ENCODE results near the gene NOL7. TPM values are rescaled to one million over a fixed set of nuclear protein-coding genes. Genes with fewer than 3 reads are reported as not detected.

Gene NOL7
- total RNA-seq, 1 donor from 2014 or later, result 48.7 TPM

DNA sequence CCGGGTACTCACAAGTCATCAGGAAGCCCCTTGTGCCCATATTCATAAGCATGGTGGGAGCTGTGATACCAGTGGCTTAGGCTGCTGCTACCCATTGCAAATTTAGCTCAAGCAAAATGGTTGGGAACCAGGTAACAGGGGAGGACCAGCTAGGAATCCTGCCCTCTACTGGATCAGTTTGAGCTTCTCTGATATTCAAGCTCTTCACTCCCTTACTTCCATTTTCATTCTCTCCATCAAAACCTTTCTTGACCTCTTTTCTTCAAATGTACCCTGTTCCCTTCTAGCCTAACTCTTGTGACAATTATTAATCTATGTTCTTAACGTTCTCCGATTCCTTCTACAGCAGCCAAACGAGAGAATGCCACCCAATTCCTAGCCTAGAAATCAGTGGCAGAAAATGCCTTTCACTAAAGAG lies 9.7 kb downstream of the NOL7 start:
- Mint-ChIP-seq H3K9me3 (ENCODE audit: unreplicated experiment) (no peaks in the 10 kb centered on the region), H3K4me1 (ENCODE audit: unreplicated experiment) (no peaks in the 10 kb centered on the region), H3K27ac (ENCODE audit: unreplicated experiment) (no peak overlapping the region), H3K4me3 (ENCODE audit: unreplicated experiment) (no peak overlapping the region), H3K36me3 (ENCODE audit: unreplicated experiment) (peaks cover 47% of the 10 kb centered on the region), H3K27me3 (ENCODE audit: unreplicated experiment) (no peaks in the 10 kb centered on the region)
- no peak for DNase-seq (ENCODE audit: extremely low spot score, unreplicated experiment)
- TF ChIP-seq, protein P1, sequence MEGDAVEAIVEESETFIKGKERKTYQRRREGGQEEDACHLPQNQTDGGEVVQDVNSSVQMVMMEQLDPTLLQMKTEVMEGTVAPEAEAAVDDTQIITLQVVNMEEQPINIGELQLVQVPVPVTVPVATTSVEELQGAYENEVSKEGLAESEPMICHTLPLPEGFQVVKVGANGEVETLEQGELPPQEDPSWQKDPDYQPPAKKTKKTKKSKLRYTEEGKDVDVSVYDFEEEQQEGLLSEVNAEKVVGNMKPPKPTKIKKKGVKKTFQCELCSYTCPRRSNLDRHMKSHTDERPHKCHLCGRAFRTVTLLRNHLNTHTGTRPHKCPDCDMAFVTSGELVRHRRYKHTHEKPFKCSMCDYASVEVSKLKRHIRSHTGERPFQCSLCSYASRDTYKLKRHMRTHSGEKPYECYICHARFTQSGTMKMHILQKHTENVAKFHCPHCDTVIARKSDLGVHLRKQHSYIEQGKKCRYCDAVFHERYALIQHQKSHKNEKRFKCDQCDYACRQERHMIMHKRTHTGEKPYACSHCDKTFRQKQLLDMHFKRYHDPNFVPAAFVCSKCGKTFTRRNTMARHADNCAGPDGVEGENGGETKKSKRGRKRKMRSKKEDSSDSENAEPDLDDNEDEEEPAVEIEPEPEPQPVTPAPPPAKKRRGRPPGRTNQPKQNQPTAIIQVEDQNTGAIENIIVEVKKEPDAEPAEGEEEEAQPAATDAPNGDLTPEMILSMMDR (IDR thresholded peaks at IDR 0.05), result peak; percentile 54

DNA sequence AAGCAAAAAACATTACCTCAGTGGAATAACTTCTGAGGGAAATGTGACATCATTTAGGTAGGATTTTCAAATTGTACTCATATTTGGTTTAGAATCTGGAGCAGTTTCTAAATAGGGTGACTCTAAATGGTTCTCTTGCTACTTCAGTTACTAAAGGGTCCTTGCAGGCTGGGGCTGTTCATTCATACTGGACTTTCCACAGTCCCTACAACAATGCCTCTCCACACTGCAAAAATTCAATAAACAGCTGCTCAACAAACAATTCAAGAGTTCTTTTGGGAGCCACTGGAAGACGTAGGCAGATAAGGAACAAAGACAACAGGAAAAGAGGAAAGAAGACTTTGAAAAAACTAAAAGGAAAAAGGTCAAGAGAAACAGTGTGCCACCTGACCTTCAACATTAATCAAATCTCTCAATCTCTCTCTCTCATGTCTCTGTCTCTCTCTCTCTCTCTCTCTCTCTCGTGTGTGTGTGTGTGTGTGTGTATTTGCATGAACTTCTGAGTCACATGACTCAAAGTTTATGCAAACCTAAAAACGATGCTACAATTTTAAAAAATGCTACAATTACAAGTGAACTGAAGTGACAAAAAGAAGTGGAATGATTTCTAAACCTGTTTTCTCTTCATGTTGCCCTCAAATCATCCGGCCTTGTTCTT lies 14.5 kb downstream of the NOL7 start:
- H3K4me3 Mint-ChIP-seq (ENCODE audit: unreplicated experiment), result no peak overlapping the region
- no peak overlapping the region for H3K27ac Mint-ChIP-seq (ENCODE audit: unreplicated experiment)
- peaks cover 7% of the 10 kb centered on the region for H3K4me1 Mint-ChIP-seq (ENCODE audit: unreplicated experiment)

DNA sequence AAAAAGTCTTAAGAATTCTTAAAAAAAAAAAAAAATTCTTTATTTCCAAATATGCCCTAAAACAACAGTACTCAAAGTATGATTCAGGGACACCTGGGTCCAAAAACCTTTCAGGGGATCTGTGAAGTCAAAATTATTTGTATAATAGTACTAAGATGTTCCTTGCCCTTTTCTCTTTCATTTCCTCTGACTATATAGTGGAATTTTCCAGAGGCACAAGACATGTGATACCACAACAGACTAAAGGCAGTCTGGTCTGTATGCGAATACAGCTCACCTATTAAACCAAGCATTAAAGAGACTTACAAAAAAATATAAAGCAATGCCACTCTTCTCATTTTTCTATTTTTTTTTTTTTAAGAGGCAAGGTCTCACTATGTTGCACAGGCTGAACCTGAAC lies 15.4 kb downstream of the NOL7 start:
- no peak overlapping the region for H3K27ac Mint-ChIP-seq (ENCODE audit: unreplicated experiment)
- TF ChIP-seq, protein P1 (IDR thresholded peaks at IDR 0.05), result no peak

More for the DNA sequence above, 14.5 kb downstream of the NOL7 start:
- Mint-ChIP-seq H3K36me3 (ENCODE audit: unreplicated experiment) (peaks cover 45% of the 10 kb centered on the region), H3K9me3 (ENCODE audit: unreplicated experiment) (no peaks in the 10 kb centered on the region), H3K27me3 (ENCODE audit: unreplicated experiment) (no peaks in the 10 kb centered on the region)
- no peak for DNase-seq (ENCODE audit: extremely low spot score, unreplicated experiment)
- TF ChIP-seq, protein P1 (IDR thresholded peaks at IDR 0.05), result no peak

DNA sequence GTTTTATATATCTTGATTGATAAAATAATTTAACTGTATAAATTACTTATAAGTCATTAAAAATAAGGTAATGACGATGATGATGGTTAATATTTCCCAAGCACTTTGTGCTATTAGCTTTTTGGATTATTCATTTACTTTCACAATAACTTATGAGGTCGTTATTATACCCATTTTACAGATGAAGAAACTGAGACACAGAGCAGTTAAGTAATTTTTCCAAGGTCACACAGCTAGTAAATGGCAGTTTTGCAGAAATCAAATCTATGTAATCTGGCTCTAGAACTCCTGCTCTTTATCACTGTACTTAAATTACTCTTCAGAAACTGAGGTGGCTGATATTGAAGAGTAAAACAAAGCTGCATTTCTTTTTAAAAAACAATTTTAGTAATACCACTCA lies 18.2 kb downstream of the NOL7 start:
- TF ChIP-seq, protein P1 (IDR thresholded peaks at IDR 0.05), result no peak
- Mint-ChIP-seq H3K9me3 (ENCODE audit: unreplicated experiment) (no peaks in the 10 kb centered on the region), H3K4me3 (ENCODE audit: unreplicated experiment) (no peak overlapping the region), H3K4me1 (ENCODE audit: unreplicated experiment) (peaks cover 7% of the 10 kb centered on the region), H3K27ac (ENCODE audit: unreplicated experiment) (no peak overlapping the region), H3K36me3 (ENCODE audit: unreplicated experiment) (peaks cover 46% of the 10 kb centered on the region), H3K27me3 (ENCODE audit: unreplicated experiment) (no peaks in the 10 kb centered on the region)
- DNase-seq (ENCODE audit: extremely low spot score, unreplicated experiment), result no peak

More for the DNA sequence above, 15.4 kb downstream of the NOL7 start:
- Mint-ChIP-seq H3K4me3 (ENCODE audit: unreplicated experiment) (no peak overlapping the region), H3K4me1 (ENCODE audit: unreplicated experiment) (peaks cover 7% of the 10 kb centered on the region), H3K36me3 (ENCODE audit: unreplicated experiment) (peaks cover 46% of the 10 kb centered on the region), H3K27me3 (ENCODE audit: unreplicated experiment) (no peaks in the 10 kb centered on the region), H3K9me3 (ENCODE audit: unreplicated experiment) (no peaks in the 10 kb centered on the region)
- no peak for DNase-seq (ENCODE audit: extremely low spot score, unreplicated experiment)

DNA sequence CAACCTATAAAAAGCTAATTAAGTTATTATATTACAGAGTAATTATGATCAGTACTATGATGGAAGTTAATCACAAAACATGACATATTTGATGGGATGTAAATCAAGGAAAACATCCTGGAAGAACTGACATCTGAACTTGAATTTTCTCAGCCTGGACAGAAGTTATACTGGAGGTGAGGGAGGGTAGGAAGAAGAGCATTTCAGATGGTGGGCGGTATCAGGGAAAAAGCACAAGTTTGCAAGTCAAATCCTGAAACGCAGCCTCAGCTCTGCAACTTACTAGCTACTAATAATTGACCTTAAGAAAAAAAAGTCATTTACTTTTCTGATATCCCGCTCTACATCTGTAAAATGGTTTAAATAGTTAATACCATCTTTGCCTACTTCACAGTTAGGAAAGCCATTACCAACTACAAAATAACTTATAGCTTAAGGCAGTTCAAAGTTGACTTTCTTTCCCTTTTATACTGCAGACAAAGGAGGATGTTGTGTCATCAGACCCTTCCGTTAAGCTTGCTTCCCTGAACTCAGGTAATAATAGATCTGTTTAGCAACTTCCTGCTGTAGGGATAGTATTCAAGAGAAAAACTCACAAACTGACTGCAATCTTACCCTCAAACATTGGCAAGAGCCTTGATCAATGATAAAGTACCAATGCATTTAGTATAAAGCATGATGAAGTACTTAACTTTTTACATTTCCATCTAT lies 21.0 kb downstream of the NOL7 start:
- Mint-ChIP-seq H3K27me3 (ENCODE audit: unreplicated experiment) (no peaks in the 10 kb centered on the region), H3K4me1 (ENCODE audit: unreplicated experiment) (peaks cover 10% of the 10 kb centered on the region), H3K9me3 (ENCODE audit: unreplicated experiment) (no peaks in the 10 kb centered on the region), H3K36me3 (ENCODE audit: unreplicated experiment) (peaks cover 52% of the 10 kb centered on the region), H3K4me3 (ENCODE audit: unreplicated experiment) (no peak overlapping the region), H3K27ac (ENCODE audit: unreplicated experiment) (no peak overlapping the region)
- no peak for DNase-seq (ENCODE audit: extremely low spot score, unreplicated experiment)
- TF ChIP-seq, protein P1 (IDR thresholded peaks at IDR 0.05), result no peak
